Body of pancreas (tissue), 4 donors: ENCODE results near the gene PLAAT2. TPM values are rescaled to one million over a fixed set of nuclear protein-coding genes. Genes with fewer than 3 reads are reported as not detected.

ENCODE experiments used
- ATAC-seq: fragments of 150-250 bp; one replicate; pipeline ENCODE4 v1.9.1; 2016
- DNase-seq, 4 donors: peaks; one replicate each; pipeline ENCODE4 v3.0.0-alpha.2; 2019
- H3K27ac ChIP-seq, 4 donors: fragments of 200-600 bp; sonication (generic); 1 replicate in 3 of 4; 2 replicates in 1 of 4; pipeline versions ENCODE4 v1.5.1 to v1.6.1; 2016 to 2019; ENCODE audit warnings: mild to moderate bottlenecking in 1 of 4, mixed read lengths in 1 of 4, moderate library complexity in 1 of 4
- H3K27me3 ChIP-seq, 2 donors: fragments of 200-600 bp; sonication (generic); one replicate each; pipeline ENCODE4 v1.6.0; 2016; ENCODE audit warnings: mild to moderate bottlenecking in 1 of 2
- H3K36me3 ChIP-seq, 2 donors: fragments of 200-600 bp; sonication (generic); replicated peaks in 1 of 2; 2 replicates each; pipeline ENCODE4 v1.5.1; 2016; ENCODE audit warnings: low read depth in 2 of 2; ENCODE audit not compliant: insufficient read depth in 1 of 2
- H3K4me1 ChIP-seq: fragments of 200-600 bp; sonication (generic); one replicate; pipeline ENCODE4 v1.6.0; 2016
- H3K4me3 ChIP-seq, 2 donors: fragments of 200-600 bp; sonication (generic); 1 replicate in 1 of 2; 2 replicates in 1 of 2; pipeline ENCODE4 v1.5.1; 2016 to 2019
- H3K9me3 ChIP-seq, 3 donors: fragments of 200-600 bp; sonication (generic); 1 replicate in 2 of 3; 2 replicates in 1 of 3; pipeline ENCODE4 v1.5.1; 2016
- POLR2A ChIP-seq, 3 donors: fragments of 450-650 bp; IDR thresholded peaks; one replicate each; pipeline ENCODE4 v1.6.1; 2016; ENCODE audit warnings: antibody characterized with exemption in 3 of 3, mild to moderate bottlenecking in 2 of 3
- WGBS, 2 donors: methylation state at CpG; one replicate each; pipeline ENCODE4 v1.1.5; 2017; 5-methylcytosine and 5-hydroxymethylcytosine counted together
- intact Hi-C: fragments of 100-400 bp; cut with DNase I; formaldehyde crosslinking; loops from one replicate; pipeline ENCODE4 v1.15.1; 2023
- total RNA-seq, 2 donors: library from RNA; depleted of rRNA; stranded (reverse); fragments of >200 nt; gene quantifications; one replicate each; pipeline ENCODE4 v1.1.0, GENCODE V29; 2016
- TF ChIP-seq, protein P1 (sequence below), 7 experiments: fragments of 450-650 bp in 4 of 7; fragments of 200-600 bp in 3 of 7; sonication (generic) in 3 of 7; IDR thresholded peaks; one replicate each; pipeline ENCODE4 v1.5.1; 2016 to 2019; ENCODE audit warnings: antibody characterized with exemption in 7 of 7

The PLAAT2 gene
- total RNA-seq, 2 donors from 2014 or later: not detected

GRCh38 chr11:63521896-63522295, 41.3 kb downstream of the PLAAT2 start:
- Histone ChIP-seq H3K4me1 (no peaks in the 10 kb centered on the region), H3K36me3 (no peaks in the 10 kb centered on the region), H3K4me3 (no peak overlapping the region), H3K9me3 (no peaks in the 10 kb centered on the region), H3K27ac (no peak overlapping the region), H3K27me3 (no peaks in the 10 kb centered on the region)
- TF ChIP-seq POLR2A (IDR thresholded peaks at IDR 0.05): no peak
- TF ChIP-seq, protein P1, sequence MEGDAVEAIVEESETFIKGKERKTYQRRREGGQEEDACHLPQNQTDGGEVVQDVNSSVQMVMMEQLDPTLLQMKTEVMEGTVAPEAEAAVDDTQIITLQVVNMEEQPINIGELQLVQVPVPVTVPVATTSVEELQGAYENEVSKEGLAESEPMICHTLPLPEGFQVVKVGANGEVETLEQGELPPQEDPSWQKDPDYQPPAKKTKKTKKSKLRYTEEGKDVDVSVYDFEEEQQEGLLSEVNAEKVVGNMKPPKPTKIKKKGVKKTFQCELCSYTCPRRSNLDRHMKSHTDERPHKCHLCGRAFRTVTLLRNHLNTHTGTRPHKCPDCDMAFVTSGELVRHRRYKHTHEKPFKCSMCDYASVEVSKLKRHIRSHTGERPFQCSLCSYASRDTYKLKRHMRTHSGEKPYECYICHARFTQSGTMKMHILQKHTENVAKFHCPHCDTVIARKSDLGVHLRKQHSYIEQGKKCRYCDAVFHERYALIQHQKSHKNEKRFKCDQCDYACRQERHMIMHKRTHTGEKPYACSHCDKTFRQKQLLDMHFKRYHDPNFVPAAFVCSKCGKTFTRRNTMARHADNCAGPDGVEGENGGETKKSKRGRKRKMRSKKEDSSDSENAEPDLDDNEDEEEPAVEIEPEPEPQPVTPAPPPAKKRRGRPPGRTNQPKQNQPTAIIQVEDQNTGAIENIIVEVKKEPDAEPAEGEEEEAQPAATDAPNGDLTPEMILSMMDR (IDR thresholded peaks at IDR 0.05): no peak
- ATAC-seq (no peak), DNase-seq (no peak)
- WGBS, 2 donors: 75 to 86% methylated on average over 2 of the region's 2 CpGs
- intact Hi-C loops: no loop called here

DNA sequence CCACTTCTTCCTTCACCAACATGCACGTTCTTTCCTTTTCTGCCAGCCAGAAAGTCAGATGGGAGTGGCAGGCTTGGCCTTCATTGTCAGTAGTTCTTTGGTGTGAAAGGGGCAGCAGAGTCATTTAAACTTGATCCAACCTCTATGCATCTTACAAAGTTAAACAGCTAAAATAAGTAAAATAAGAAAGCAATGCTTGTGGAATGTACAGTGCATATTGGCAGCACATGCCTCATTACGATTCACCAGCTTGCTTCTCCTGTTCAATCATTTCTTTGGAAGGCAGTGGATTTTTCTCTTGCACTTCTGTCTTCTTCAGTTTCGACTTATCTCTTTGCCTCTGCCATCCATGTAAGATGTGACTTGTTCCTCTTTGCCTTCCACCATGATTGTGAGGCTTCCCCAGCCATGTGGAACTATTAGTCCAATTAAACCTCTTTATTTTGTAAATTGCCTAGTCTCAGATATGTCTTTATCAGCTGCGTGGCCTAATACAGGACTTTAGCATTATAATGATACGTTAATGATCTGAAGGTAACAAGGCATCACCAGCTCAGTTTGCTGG, 42.5 kb downstream of the PLAAT2 start:
- intact Hi-C loops: no loop called here
- WGBS, 2 donors: 90 to 92% methylated on average over 5 of the region's 5 CpGs
- no peak overlapping the region for H3K4me3 ChIP-seq

DNA sequence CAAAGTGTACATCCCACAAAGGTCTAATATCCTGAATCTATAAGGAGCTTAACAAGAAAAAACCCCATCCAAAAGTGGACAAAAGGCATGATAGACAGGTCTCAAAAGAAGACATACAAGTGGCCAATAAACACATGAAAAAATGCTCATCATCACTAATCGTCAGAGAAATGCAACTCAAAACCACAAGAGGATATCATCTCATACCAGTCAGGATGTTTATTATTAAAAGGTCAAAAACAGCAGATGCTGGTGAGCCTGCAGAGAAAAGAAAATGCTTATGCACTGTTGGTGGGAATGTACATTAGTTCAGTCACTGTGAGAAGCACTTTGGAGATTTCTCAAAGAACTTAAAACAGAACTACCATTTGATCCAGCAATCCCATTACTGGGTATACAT, 44.6 kb downstream of the PLAAT2 start:
- TF ChIP-seq POLR2A (IDR thresholded peaks at IDR 0.05): no peak
- TF ChIP-seq, protein P1 (IDR thresholded peaks at IDR 0.05): no peak
- Histone ChIP-seq H3K4me3 (no peak overlapping the region), H3K36me3 (no peaks in the 10 kb centered on the region), H3K27me3 (no peaks in the 10 kb centered on the region), H3K9me3 (no peaks in the 10 kb centered on the region), H3K4me1 (no peaks in the 10 kb centered on the region), H3K27ac (no peak overlapping the region)
- 36 to 57% methylated on average over 1 of the region's 1 CpG for WGBS, 2 donors
- ATAC-seq (no peak), DNase-seq (no peak)
- intact Hi-C loops: no loop called here

More for the DNA sequence above, 42.5 kb downstream of the PLAAT2 start:
- no peak for ATAC-seq
- no peaks in the 10 kb centered on the region for H3K36me3 ChIP-seq
- no peaks in the 10 kb centered on the region for H3K4me1 ChIP-seq
- no peak overlapping the region for H3K27ac ChIP-seq
- no peaks in the 10 kb centered on the region for H3K27me3 ChIP-seq
- no peak for DNase-seq
- no peak for TF ChIP-seq POLR2A (IDR thresholded peaks at IDR 0.05)
- TF ChIP-seq, protein P1 (IDR thresholded peaks at IDR 0.05): no peak
- H3K9me3 ChIP-seq: no peaks in the 10 kb centered on the region

GRCh38 chr11:63517156-63517555, 46.0 kb downstream of the PLAAT2 start:
- Histone ChIP-seq H3K9me3 (no peaks in the 10 kb centered on the region), H3K27me3 (no peaks in the 10 kb centered on the region), H3K27ac (no peak overlapping the region), H3K4me1 (no peaks in the 10 kb centered on the region), H3K36me3 (no peaks in the 10 kb centered on the region), H3K4me3 (no peak overlapping the region)
- DNase-seq (no peak), ATAC-seq (no peak)
- intact Hi-C loops: no loop called here
- no peak for TF ChIP-seq POLR2A (IDR thresholded peaks at IDR 0.05)
- TF ChIP-seq, protein P1 (IDR thresholded peaks at IDR 0.05): no peak
- 76 to 82% methylated on average over 5 of the region's 5 CpGs for WGBS, 2 donors

DNA sequence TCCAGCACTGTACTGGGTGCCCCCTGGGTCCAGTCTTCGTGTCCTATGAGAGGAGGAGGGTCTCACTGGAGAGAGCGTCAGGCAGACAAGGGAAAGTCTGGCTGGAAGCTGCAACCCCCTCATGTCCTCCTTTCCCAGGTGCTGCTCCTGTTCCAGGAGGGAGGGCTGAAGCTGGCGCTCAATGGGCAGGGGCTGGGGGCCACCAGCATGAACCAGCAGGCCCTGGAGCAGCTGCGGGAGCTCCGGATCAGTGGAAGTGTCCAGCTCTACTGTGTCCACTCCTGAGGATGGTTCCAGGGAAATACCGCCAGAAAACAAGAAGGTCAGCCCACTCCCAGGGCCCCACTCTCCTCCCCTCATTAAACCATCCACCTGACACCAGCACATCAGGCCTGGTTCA, 47.1 kb downstream of the PLAAT2 start:
- Histone ChIP-seq H3K27ac (no peak overlapping the region), H3K9me3 (no peaks in the 10 kb centered on the region), H3K27me3 (no peaks in the 10 kb centered on the region), H3K4me3 (no peak overlapping the region), H3K4me1 (no peaks in the 10 kb centered on the region), H3K36me3 (no peaks in the 10 kb centered on the region)
- TF ChIP-seq, protein P1 (IDR thresholded peaks at IDR 0.05): no peak
- no peak for TF ChIP-seq POLR2A (IDR thresholded peaks at IDR 0.05)
- WGBS, 2 donors: 91 to 100% methylated on average over 6 of the region's 6 CpGs
- ATAC-seq: no peak
- intact Hi-C loops: no loop called here
- no peak for DNase-seq
